SU-DHL-6 (cell line): ENCODE results near the gene GRAMD4.

Experiments used
- EZH2phosphoT487 ChIP-seq: fragments of 200-600 bp; sonication (generic), shearing (Covaris generic); conservative IDR thresholded peaks from 2 replicates; pipeline ENCODE4 v1.6.1; 2018; ENCODE audit warnings: mild to moderate bottlenecking, antibody characterized with exemption, low read length, moderate library complexity, mixed read lengths
- TF ChIP-seq, protein P1 (sequence below): fragments of 200-600 bp; sonication (generic); IDR thresholded peaks from one replicate; pipeline ENCODE4 v1.5.1; 2017; ENCODE audit warnings: antibody characterized with exemption, mild to moderate bottlenecking, low read length, moderate library complexity; ENCODE audit not compliant: insufficient read depth, poor library complexity, severe bottlenecking

DNA sequence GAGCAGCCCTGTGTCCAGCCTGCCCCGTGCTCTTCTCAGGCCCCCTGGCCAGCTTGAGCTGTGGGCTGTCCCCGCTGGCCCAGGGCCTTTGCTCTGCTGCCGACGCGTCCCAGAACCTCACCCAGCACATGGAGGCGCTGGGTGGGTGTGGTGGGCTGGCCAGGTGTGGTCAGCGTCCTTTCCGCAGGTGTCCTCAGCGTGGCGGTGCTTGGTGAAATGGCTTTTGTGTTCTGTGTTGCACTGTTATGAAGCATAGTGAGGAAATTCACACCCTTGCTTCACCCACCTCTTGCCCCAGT lies 37.4 kb downstream of the GRAMD4 start:
- TF ChIP-seq, protein P1, sequence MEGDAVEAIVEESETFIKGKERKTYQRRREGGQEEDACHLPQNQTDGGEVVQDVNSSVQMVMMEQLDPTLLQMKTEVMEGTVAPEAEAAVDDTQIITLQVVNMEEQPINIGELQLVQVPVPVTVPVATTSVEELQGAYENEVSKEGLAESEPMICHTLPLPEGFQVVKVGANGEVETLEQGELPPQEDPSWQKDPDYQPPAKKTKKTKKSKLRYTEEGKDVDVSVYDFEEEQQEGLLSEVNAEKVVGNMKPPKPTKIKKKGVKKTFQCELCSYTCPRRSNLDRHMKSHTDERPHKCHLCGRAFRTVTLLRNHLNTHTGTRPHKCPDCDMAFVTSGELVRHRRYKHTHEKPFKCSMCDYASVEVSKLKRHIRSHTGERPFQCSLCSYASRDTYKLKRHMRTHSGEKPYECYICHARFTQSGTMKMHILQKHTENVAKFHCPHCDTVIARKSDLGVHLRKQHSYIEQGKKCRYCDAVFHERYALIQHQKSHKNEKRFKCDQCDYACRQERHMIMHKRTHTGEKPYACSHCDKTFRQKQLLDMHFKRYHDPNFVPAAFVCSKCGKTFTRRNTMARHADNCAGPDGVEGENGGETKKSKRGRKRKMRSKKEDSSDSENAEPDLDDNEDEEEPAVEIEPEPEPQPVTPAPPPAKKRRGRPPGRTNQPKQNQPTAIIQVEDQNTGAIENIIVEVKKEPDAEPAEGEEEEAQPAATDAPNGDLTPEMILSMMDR = no peak
- no peak for TF ChIP-seq EZH2phosphoT487
